Measurements from ENCODE around the gene TRPM3.
A peak's percentile ranks its signal among the peaks of the same experiment; 100 is the strongest.

TRPM3 gene

DNA sequence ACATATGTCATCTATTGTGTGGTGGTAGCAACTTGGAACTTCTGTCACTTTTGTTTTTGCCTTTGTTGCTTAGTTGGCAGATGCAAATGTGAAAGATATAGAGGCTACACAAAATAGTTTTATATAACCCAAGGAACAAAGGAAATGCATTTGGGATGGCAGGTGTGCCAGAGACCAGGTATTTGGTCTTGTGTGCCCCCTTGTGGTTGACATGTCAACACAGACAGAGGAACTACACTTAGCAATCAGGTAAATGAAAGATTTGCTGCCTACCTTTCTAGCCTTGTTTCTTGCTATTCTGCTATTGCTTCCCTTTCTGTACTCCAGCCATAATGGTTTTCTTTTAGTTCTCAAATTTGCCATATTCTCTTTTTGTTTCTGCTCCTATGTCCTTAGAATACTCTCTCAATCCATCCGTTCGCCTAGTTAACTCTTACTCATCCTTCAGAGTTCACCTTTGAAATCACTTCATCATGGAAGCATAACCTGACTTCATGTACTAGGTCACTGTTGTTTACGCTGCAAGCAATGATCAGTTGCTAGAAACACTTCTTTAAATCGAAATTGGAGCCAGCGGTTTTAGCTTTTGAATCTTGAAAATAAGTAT is 119.5 kb downstream of the TRPM3 start:
- peak; percentile 65; the same call in 2 of the 3 replicates for ATAC-seq
- TF ChIP-seq ZC3H10 (CRISPR knock-in tag; IDR thresholded peaks at IDR 0.05) (no peak), ZNF70 (CRISPR knock-in tag; IDR thresholded peaks at IDR 0.05) (no peak), ISL1 (CRISPR knock-in tag; IDR thresholded peaks at IDR 0.05) (no peak), TCF4 (CRISPR knock-in tag; IDR thresholded peaks at IDR 0.05; ENCODE audit: borderline replicate concordance) (no peak), ESRRG (CRISPR knock-in tag; IDR thresholded peaks at IDR 0.05) (no peak), TOX (CRISPR knock-in tag; IDR thresholded peaks at IDR 0.05; ENCODE audit: borderline replicate concordance) (no peak), ARNTL (CRISPR knock-in tag; IDR thresholded peaks at IDR 0.05; ENCODE audit: borderline replicate concordance, low read depth) (no peak), CSDC2 (CRISPR knock-in tag; IDR thresholded peaks at IDR 0.05) (no peak), RARB (CRISPR knock-in tag; IDR thresholded peaks at IDR 0.05) (no peak), ZNF565 (CRISPR knock-in tag; conservative IDR thresholded peaks at IDR 0.05; ENCODE audit: low read depth) (no peak)
- TF ChIP-seq, protein P1, sequence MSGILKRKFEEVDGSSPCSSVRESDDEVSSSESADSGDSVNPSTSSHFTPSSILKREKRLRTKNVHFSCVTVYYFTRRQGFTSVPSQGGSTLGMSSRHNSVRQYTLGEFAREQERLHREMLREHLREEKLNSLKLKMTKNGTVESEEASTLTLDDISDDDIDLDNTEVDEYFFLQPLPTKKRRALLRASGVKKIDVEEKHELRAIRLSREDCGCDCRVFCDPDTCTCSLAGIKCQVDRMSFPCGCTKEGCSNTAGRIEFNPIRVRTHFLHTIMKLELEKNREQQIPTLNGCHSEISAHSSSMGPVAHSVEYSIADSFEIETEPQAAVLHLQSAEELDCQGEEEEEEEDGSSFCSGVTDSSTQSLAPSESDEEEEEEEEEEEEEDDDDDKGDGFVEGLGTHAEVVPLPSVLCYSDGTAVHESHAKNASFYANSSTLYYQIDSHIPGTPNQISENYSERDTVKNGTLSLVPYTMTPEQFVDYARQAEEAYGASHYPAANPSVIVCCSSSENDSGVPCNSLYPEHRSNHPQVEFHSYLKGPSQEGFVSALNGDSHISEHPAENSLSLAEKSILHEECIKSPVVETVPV (CRISPR knock-in tag; IDR thresholded peaks at IDR 0.05), result no peak
- TF ChIP-seq, protein P2, sequence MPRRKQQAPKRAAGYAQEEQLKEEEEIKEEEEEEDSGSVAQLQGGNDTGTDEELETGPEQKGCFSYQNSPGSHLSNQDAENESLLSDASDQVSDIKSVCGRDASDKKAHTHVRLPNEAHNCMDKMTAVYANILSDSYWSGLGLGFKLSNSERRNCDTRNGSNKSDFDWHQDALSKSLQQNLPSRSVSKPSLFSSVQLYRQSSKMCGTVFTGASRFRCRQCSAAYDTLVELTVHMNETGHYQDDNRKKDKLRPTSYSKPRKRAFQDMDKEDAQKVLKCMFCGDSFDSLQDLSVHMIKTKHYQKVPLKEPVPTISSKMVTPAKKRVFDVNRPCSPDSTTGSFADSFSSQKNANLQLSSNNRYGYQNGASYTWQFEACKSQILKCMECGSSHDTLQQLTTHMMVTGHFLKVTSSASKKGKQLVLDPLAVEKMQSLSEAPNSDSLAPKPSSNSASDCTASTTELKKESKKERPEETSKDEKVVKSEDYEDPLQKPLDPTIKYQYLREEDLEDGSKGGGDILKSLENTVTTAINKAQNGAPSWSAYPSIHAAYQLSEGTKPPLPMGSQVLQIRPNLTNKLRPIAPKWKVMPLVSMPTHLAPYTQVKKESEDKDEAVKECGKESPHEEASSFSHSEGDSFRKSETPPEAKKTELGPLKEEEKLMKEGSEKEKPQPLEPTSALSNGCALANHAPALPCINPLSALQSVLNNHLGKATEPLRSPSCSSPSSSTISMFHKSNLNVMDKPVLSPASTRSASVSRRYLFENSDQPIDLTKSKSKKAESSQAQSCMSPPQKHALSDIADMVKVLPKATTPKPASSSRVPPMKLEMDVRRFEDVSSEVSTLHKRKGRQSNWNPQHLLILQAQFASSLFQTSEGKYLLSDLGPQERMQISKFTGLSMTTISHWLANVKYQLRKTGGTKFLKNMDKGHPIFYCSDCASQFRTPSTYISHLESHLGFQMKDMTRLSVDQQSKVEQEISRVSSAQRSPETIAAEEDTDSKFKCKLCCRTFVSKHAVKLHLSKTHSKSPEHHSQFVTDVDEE (CRISPR knock-in tag; IDR thresholded peaks at IDR 0.05), result no peak
- TF ChIP-seq, protein P3, sequence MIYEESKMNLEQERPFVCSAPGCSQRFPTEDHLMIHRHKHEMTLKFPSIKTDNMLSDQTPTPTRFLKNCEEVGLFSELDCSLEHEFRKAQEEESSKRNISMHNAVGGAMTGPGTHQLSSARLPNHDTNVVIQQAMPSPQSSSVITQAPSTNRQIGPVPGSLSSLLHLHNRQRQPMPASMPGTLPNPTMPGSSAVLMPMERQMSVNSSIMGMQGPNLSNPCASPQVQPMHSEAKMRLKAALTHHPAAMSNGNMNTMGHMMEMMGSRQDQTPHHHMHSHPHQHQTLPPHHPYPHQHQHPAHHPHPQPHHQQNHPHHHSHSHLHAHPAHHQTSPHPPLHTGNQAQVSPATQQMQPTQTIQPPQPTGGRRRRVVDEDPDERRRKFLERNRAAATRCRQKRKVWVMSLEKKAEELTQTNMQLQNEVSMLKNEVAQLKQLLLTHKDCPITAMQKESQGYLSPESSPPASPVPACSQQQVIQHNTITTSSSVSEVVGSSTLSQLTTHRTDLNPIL (CRISPR knock-in tag; IDR thresholded peaks at IDR 0.05; ENCODE audit: low read depth), result no peak

DNA sequence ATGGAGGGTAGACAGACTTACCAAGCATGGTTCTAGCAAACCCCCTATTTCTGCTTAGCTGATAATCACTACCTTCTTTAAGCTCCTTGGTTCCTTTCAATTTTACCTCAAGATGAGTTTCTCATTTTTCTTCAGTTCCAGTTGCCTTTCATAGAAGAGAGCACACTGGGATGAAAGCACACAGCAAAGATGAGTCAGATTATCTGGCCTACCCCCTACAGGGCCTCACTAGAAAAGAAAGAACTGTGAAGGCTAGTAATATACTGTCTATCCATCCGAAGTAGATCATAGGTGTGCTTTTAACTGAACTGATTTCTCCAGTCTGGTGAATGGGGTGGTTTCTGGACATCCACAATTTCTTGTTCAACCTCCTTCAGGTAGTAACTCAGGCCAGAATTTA is 122.5 kb downstream of the TRPM3 start:
- ATAC-seq, result no peak
- TF ChIP-seq PPARA (CRISPR knock-in tag; IDR thresholded peaks at IDR 0.05; ENCODE audit: borderline replicate concordance), result no peak
- TF ChIP-seq, protein P4, sequence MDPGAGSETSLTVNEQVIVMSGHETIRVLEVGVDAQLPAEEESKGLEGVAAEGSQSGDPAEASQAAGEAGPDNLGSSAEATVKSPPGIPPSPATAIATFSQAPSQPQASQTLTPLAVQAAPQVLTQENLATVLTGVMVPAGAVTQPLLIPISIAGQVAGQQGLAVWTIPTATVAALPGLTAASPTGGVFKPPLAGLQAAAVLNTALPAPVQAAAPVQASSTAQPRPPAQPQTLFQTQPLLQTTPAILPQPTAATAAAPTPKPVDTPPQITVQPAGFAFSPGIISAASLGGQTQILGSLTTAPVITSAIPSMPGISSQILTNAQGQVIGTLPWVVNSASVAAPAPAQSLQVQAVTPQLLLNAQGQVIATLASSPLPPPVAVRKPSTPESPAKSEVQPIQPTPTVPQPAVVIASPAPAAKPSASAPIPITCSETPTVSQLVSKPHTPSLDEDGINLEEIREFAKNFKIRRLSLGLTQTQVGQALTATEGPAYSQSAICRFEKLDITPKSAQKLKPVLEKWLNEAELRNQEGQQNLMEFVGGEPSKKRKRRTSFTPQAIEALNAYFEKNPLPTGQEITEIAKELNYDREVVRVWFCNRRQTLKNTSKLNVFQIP (CRISPR knock-in tag; IDR thresholded peaks at IDR 0.05; ENCODE audit: borderline replicate concordance, low read depth), result no peak
- TF ChIP-seq ZFP3 (CRISPR knock-in tag; IDR thresholded peaks at IDR 0.05), result no peak
- no peak for TF ChIP-seq ZNF70 (CRISPR knock-in tag; IDR thresholded peaks at IDR 0.05)
- TF ChIP-seq, protein P2 (CRISPR knock-in tag; IDR thresholded peaks at IDR 0.05), result no peak
- no peak for TF ChIP-seq ZC3H10 (CRISPR knock-in tag; IDR thresholded peaks at IDR 0.05)
- TF ChIP-seq TOX (CRISPR knock-in tag; IDR thresholded peaks at IDR 0.05; ENCODE audit: borderline replicate concordance), result no peak
- no peak for TF ChIP-seq CSDC2 (CRISPR knock-in tag; IDR thresholded peaks at IDR 0.05)
- TF ChIP-seq ARNTL (CRISPR knock-in tag; IDR thresholded peaks at IDR 0.05; ENCODE audit: borderline replicate concordance, low read depth), result no peak
- TF ChIP-seq ESRRG (CRISPR knock-in tag; IDR thresholded peaks at IDR 0.05), result no peak
- no peak for TF ChIP-seq TCF4 (CRISPR knock-in tag; IDR thresholded peaks at IDR 0.05; ENCODE audit: borderline replicate concordance)
- no peak for TF ChIP-seq SNAI2 (CRISPR knock-in tag; IDR thresholded peaks at IDR 0.05)
- TF ChIP-seq, protein P1 (CRISPR knock-in tag; IDR thresholded peaks at IDR 0.05), result no peak
- TF ChIP-seq RARB (CRISPR knock-in tag; IDR thresholded peaks at IDR 0.05), result no peak
- TF ChIP-seq OSR1 (CRISPR knock-in tag; IDR thresholded peaks at IDR 0.05), result no peak
- TF ChIP-seq ZNF8 (CRISPR knock-in tag; IDR thresholded peaks at IDR 0.05), result no peak
- TF ChIP-seq ISL1 (CRISPR knock-in tag; IDR thresholded peaks at IDR 0.05), result no peak
- TF ChIP-seq, protein P5, sequence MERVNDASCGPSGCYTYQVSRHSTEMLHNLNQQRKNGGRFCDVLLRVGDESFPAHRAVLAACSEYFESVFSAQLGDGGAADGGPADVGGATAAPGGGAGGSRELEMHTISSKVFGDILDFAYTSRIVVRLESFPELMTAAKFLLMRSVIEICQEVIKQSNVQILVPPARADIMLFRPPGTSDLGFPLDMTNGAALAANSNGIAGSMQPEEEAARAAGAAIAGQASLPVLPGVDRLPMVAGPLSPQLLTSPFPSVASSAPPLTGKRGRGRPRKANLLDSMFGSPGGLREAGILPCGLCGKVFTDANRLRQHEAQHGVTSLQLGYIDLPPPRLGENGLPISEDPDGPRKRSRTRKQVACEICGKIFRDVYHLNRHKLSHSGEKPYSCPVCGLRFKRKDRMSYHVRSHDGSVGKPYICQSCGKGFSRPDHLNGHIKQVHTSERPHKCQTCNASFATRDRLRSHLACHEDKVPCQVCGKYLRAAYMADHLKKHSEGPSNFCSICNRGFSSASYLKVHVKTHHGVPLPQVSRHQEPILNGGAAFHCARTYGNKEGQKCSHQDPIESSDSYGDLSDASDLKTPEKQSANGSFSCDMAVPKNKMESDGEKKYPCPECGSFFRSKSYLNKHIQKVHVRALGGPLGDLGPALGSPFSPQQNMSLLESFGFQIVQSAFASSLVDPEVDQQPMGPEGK (CRISPR knock-in tag; IDR thresholded peaks at IDR 0.05; ENCODE audit: borderline replicate concordance), result no peak
- no peak for TF ChIP-seq GLIS3 (CRISPR knock-in tag; IDR thresholded peaks at IDR 0.05)

All from SK-N-SH treated with all-trans-retinoic acid at 6 μM for 48 hours (cell line).